ENCODE data around the gene HSFX4. TPM values are rescaled to one million over a fixed set of nuclear protein-coding genes. Genes with fewer than 3 reads are reported as not detected.

HSFX4 gene
- polyA plus RNA-seq, 5 donors, result 0.22 to 0.40 (median 0.37) TPM; not detected in 1

Other genes with a start within 250 kb of the HSFX4 start
- not detected for gene MAGEA11, start 217.5 kb upstream of the HSFX4 start, polyA plus RNA-seq (ENCODE audit: insufficient read depth in 1 of 5, insufficient read length in 5 of 5, low replicate concordance in 1 of 5)
- gene HSFX1, start 155.5 kb upstream of the HSFX4 start, polyA plus RNA-seq (ENCODE audit: insufficient read depth in 1 of 5, insufficient read length in 5 of 5, low replicate concordance in 1 of 5), result 1 to 10 TPM; 1.4 to 3.6 (median 2.5) TPM
- not detected for gene MAGEA9, start 147.6 kb upstream of the HSFX4 start, polyA plus RNA-seq (ENCODE audit: insufficient read depth in 1 of 5, insufficient read length in 5 of 5, low replicate concordance in 1 of 5)
- under 1 TPM; 0.12 to 0.45 (median 0.26) TPM for gene MAGEA8, start 48.4 kb upstream of the HSFX4 start, polyA plus RNA-seq (ENCODE audit: insufficient read depth in 1 of 5, insufficient read length in 5 of 5, low replicate concordance in 1 of 5)
- gene EOLA2, start 8.9 kb downstream of the HSFX4 start, polyA plus RNA-seq (ENCODE audit: insufficient read depth in 1 of 5, insufficient read length in 5 of 5, low replicate concordance in 1 of 5), result 10 to 100 TPM; 24.3 to 30.2 (median 27.1) TPM